ENCODE data around the gene SSBP4. TPM values are rescaled to one million over a fixed set of nuclear protein-coding genes. Genes with fewer than 3 reads are reported as not detected.
A peak's percentile ranks its signal among the peaks of the same experiment; 100 is the strongest.

Gene SSBP4
- total RNA-seq, 1 experiment from 2014 or later = 46.1 TPM

- no peak overlapping the region for H2BK120ac ChIP-seq (ENCODE audit: low read depth, low read length, poor library complexity, severe bottlenecking)
- H3K56ac ChIP-seq (ENCODE audit: insufficient read length, low read depth, low read length) = no peak overlapping the region
- no peaks in the 10 kb centered on the region for H4K20me1 ChIP-seq (ENCODE audit: control insufficient read depth, insufficient read depth, insufficient read length)
- no peak overlapping the region for H3T11ph ChIP-seq (ENCODE audit: low read length)
- peak overlapping the region in 2 of 3 experiments; percentile 44 to 83; a peak in 2 of 7 replicates for H3K27ac Mint-ChIP-seq
- H3K36me3 Mint-ChIP-seq (ENCODE audit: insufficient read depth in 1 of 3, low read depth in 3 of 3) = peaks cover 2 to 3% (median 3%) of the 10 kb centered on the region in 3 experiments; a peak in 3 of 7 replicates
- no peak overlapping the region for H3K4ac ChIP-seq (ENCODE audit: low read depth, low read length)
- no peaks in the 10 kb centered on the region; the same call in 1 of the 2 replicates for H3K79me2 ChIP-seq (ENCODE audit: insufficient read depth, low read length)
- H2BK20ac ChIP-seq (ENCODE audit: low read depth, low read length, poor library complexity, severe bottlenecking) = no peak overlapping the region
- H3K4me3 Mint-ChIP-seq = no peak overlapping the region
- no peak for TF ChIP-seq CTCF (conservative IDR thresholded peaks at IDR 0.05)
- no peak overlapping the region for H4K91ac ChIP-seq (ENCODE audit: insufficient read length, low read depth, low read length)
- H3K23ac ChIP-seq (ENCODE audit: insufficient read length, low read depth, low read length) = no peak overlapping the region
- no peaks in the 10 kb centered on the region for H3K79me1 ChIP-seq (ENCODE audit: insufficient read depth, low read depth, low read length, poor library complexity, severe bottlenecking)
- H2AK5ac ChIP-seq (ENCODE audit: insufficient read length, low read length) = no peak overlapping the region
- H4K5ac ChIP-seq (ENCODE audit: insufficient read length, low read depth, low read length) = no peak overlapping the region
- H2BK12ac ChIP-seq (ENCODE audit: insufficient read length, low read depth, low read length) = no peak overlapping the region
- H2BK5ac ChIP-seq (ENCODE audit: insufficient read length, low read length) = no peak overlapping the region
- no peak overlapping the region for H3K14ac ChIP-seq (ENCODE audit: insufficient read depth, low read length)
- peaks cover 15 to 25% of the 10 kb centered on the region in 2 experiments for H3K4me1 Mint-ChIP-seq
- no peak overlapping the region for H2AFZ ChIP-seq (ENCODE audit: low read length)
- H3K4me1 ChIP-seq (ENCODE audit: insufficient read depth, low read length) = no peaks in the 10 kb centered on the region; the same call in 1 of the 2 replicates
- no CpG with 5 or more reads among the region's 12 CpGs for WGBS (ENCODE audit: extremely low coverage, insufficient read length, low lambda C conversion rate)
- no peak overlapping the region for H3K27ac ChIP-seq (ENCODE audit: insufficient read length, low read depth, low read length)
- no peak overlapping the region for H4K8ac ChIP-seq (replicated peaks; ENCODE audit: insufficient read length, low read depth, low read length)
- no peaks in the 10 kb centered on the region; a peak in 1 of 5 replicates for H3K9me3 Mint-ChIP-seq
- H3K9me3 ChIP-seq (ENCODE audit: control insufficient read depth, low read depth, low read length) = no peaks in the 10 kb centered on the region
- no peak overlapping the region for H3K9ac ChIP-seq (ENCODE audit: extremely low read depth, insufficient read length, low read length)
- no peak overlapping the region for H3K18ac ChIP-seq (ENCODE audit: insufficient read length, low read depth, low read length)
- no peak overlapping the region for H2BK15ac ChIP-seq (ENCODE audit: low read depth, low read length)
- no peak overlapping the region for H3K4me2 ChIP-seq (ENCODE audit: insufficient read depth, insufficient read length, low read length)
- no peaks in the 10 kb centered on the region for H3K23me2 ChIP-seq (ENCODE audit: insufficient read length, low read depth, low read length, poor library complexity, severe bottlenecking)
- H3K27me3 ChIP-seq (ENCODE audit: insufficient read depth, low read length) = no peaks in the 10 kb centered on the region
- H3K27me3 Mint-ChIP-seq (ENCODE audit: low read depth) = no peaks in the 10 kb centered on the region
- no peak for DNase-seq
Measured at GRCh38 chr19:18483119-18483890, 64.1 kb downstream of the SSBP4 start.

Small RNA genes lying within 50 kb of the gene (microRNA-seq; reads per million reads assigned to microRNA genes)
- gene MIR3189 (ENCODE audit: borderline microRNAs expressed) = not detected

Other genes with a start within 250 kb of the SSBP4 start
- gene IFI30, start 245.6 kb upstream of the SSBP4 start, total RNA-seq (2021) = 23.6 and 28.0 TPM in 2 replicates
- gene MPV17L2, start 226.2 kb upstream of the SSBP4 start, total RNA-seq (2021) = 22.4 and 26.4 TPM in 2 replicates
- gene RAB3A, start 215.4 kb upstream of the SSBP4 start, total RNA-seq (2021) = 6.8 and 8.5 TPM in 2 replicates
- gene PDE4C, start 193.0 kb upstream of the SSBP4 start, total RNA-seq (2021) = 1.4 and 1.8 TPM in 2 replicates
- 0.39 and 0.48 TPM in 2 replicates for gene IQCN, start 144.9 kb upstream of the SSBP4 start, total RNA-seq (2021)
- 103 and 109 TPM in 2 replicates for gene JUND, start 137.8 kb upstream of the SSBP4 start, total RNA-seq (2021)
- 342 and 344 TPM in 2 replicates for gene LSM4, start 96.3 kb upstream of the SSBP4 start, total RNA-seq (2021)
- gene PGPEP1, start 78.8 kb upstream of the SSBP4 start, total RNA-seq (2021) = 61.4 and 64.8 TPM in 2 replicates
- 5.7 and 7.0 TPM in 2 replicates for gene GDF15, start 33.2 kb upstream of the SSBP4 start, total RNA-seq (2021)
- gene LRRC25, start 21.8 kb upstream of the SSBP4 start, total RNA-seq (2021) = 0.18 TPM in 1 of 2 replicates, not detected in the other
- gene ISYNA1, start 18.7 kb downstream of the SSBP4 start, total RNA-seq (2021) = 241 and 255 TPM in 2 replicates
- 15.5 and 17.0 TPM in 2 replicates for gene ELL, start 102.7 kb downstream of the SSBP4 start, total RNA-seq (2021)
- gene FKBP8, start 124.2 kb downstream of the SSBP4 start, total RNA-seq (2021) = 308 and 310 TPM in 2 replicates
- gene KXD1, start 138.5 kb downstream of the SSBP4 start, total RNA-seq (2021) = 138 and 143 TPM in 2 replicates
- 1,265 and 1,276 TPM in 2 replicates for gene UBA52, start 152.5 kb downstream of the SSBP4 start, total RNA-seq (2021)
- 72.3 and 79.0 TPM in 2 replicates for gene REX1BD, start 169.4 kb downstream of the SSBP4 start, total RNA-seq (2021)
- gene CRLF1, start 187.4 kb downstream of the SSBP4 start, total RNA-seq (2021) = 13.9 and 16.2 TPM in 2 replicates
- gene TMEM59L, start 193.5 kb downstream of the SSBP4 start, total RNA-seq (2021) = 11.2 and 12.0 TPM in 2 replicates
- 9.8 and 10.7 TPM in 2 replicates for gene KLHL26, start 217.6 kb downstream of the SSBP4 start, total RNA-seq (2021)

All from H9 (cell line).